GM18517 (cell line): ENCODE measurements around the gene PROX1.

ENCODE experiments used
- ATAC-seq: cut with Tn5 transposase; IDR thresholded peaks from one replicate; pipeline ENCODE4 v1.9.1; 2021; ENCODE audit warnings: mild to moderate bottlenecking, moderate library complexity; ENCODE audit not compliant: unreplicated experiment

PROX1 gene

GRCh38 chr1:213979751-213980586 is 7.8 kb upstream of the PROX1 start:
- no peak for ATAC-seq

GRCh38 chr1:213980906-213981305 is 6.9 kb upstream of the PROX1 start:
- no peak for ATAC-seq

- no peak for ATAC-seq
Observed at GRCh38 chr1:213982289-213982671, 5.5 kb upstream of the PROX1 start.

- no peak for ATAC-seq
Observed at GRCh38 chr1:213982672-213983492, 4.9 kb upstream of the PROX1 start.

GRCh38 chr1:213983493-213984386 is 4.0 kb upstream of the PROX1 start:
- ATAC-seq: no peak

GRCh38 chr1:213984387-213985208 is 3.2 kb upstream of the PROX1 start:
- no peak for ATAC-seq

GRCh38 chr1:213985209-213986019 is 2.4 kb upstream of the PROX1 start:
- ATAC-seq: no peak

- no peak for ATAC-seq
Observed at GRCh38 chr1:213986020-213986924, 1.5 kb upstream of the PROX1 start.

- no peak for ATAC-seq
Observed at GRCh38 chr1:213986925-213987250, 885 bp upstream of the PROX1 start.

GRCh38 chr1:213987422-213987926 is 299 bp upstream of the PROX1 start:
- ATAC-seq: no peak

- ATAC-seq: no peak
Observed at GRCh38 chr1:213988507-213989001, 781 bp downstream of the PROX1 start.

- ATAC-seq: no peak
Observed at GRCh38 chr1:213989002-213989855, 1.5 kb downstream of the PROX1 start.

- no peak for ATAC-seq
Observed at GRCh38 chr1:213993929-213994328, 6.2 kb downstream of the PROX1 start.

- no peak for ATAC-seq
Observed at GRCh38 chr1:213994888-213995287, 7.1 kb downstream of the PROX1 start.

GRCh38 chr1:213995603-213996002 is 7.8 kb downstream of the PROX1 start:
- ATAC-seq: no peak

- ATAC-seq: no peak
Observed at GRCh38 chr1:213996320-213997037, 8.7 kb downstream of the PROX1 start.
